Urinary bladder (tissue), 4 donors: ENCODE measurements around the gene GPHA2. TPM values are rescaled to one million over a fixed set of nuclear protein-coding genes. Genes with fewer than 3 reads are reported as not detected.

ENCODE experiments used
- DNase-seq: peaks from one replicate; pipeline ENCODE4 v3.0.0-alpha.2; 2015; ENCODE audit errors: extremely low spot score
- H3K27ac ChIP-seq: one replicate; pipeline ENCODE4 v1.5.1; 2013; ENCODE audit warnings: low read depth, mild to moderate bottlenecking, moderate library complexity
- H3K36me3 ChIP-seq: one replicate; pipeline ENCODE4 v1.6.1; 2013; ENCODE audit warnings: mild to moderate bottlenecking, moderate library complexity; ENCODE audit not compliant: insufficient read depth
- H3K4me1 ChIP-seq: one replicate; pipeline ENCODE4 v1.6.1; 2013; ENCODE audit warnings: mild to moderate bottlenecking, moderate library complexity; ENCODE audit not compliant: insufficient read depth
- H3K4me3 ChIP-seq: one replicate; pipeline ENCODE4 v1.5.1; 2013; ENCODE audit warnings: low read depth, low read length
- WGBS: extraction: QIAGEN DNeasy Blood & Tissue Kit; methylation state at CpG from one replicate; pipeline ENCODE4 v1.1.7; 2013; 5-methylcytosine and 5-hydroxymethylcytosine counted together
- polyA plus RNA-seq: library from polyadenylated mRNA; stranded (reverse); fragments of 200-250 nt; gene quantifications from one replicate; pipeline ENCODE4 v1.2.3, GENCODE V29; 2013
- total RNA-seq: library from RNA; depleted of rRNA; stranded (reverse); fragments of >200 nt; gene quantifications from one replicate; pipeline ENCODE4 v1.2.3, GENCODE V29; 2014
- donor health status: healthy with polysubstance abuse.
- donor health status: healthy.

The GPHA2 gene
- total and polyA plus RNA-seq, 2 donors = not detected

DNA sequence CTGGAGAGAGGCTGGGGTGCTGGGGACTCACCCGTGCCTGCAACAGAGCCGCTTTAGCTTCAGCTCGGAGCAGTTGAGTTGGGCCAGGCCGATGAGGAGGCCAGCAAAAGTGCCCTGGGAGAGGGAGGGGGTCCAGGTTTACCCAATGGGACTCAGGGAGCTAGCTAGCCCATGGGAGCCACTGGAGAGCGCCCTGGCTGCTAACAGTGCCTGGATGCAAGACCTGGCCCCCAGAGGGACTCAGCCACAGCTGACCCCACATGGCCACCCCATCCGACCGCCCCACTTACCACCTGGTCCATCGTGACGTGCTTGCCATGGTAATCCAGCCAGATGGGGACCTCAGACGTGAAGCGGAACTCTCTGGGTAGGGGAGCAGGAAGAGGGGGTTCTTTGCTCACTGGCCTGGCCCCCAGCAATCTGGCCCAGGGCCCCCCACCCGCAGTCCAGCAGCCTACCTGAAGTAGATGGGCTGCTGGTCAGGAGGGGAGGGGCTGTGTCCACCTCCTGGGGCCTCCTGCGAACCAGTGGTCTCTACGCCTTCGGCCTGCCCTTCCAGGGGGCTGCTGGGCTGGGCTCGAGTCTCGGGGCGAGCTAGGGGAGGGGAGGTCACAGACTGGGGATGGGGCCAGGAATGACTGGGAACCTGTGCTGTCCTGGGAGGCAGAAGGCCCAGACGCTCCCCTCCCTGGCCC lies 38.2 kb downstream of the GPHA2 start:
- Histone ChIP-seq H3K4me1 (no peaks in the 10 kb centered on the region), H3K27ac (no peak overlapping the region), H3K4me3 (no peak overlapping the region), H3K36me3 (peaks cover 3% of the 10 kb centered on the region)
- DNase-seq = no peak
- WGBS = 91% methylated on average over 19 of the region's 19 CpGs

DNA sequence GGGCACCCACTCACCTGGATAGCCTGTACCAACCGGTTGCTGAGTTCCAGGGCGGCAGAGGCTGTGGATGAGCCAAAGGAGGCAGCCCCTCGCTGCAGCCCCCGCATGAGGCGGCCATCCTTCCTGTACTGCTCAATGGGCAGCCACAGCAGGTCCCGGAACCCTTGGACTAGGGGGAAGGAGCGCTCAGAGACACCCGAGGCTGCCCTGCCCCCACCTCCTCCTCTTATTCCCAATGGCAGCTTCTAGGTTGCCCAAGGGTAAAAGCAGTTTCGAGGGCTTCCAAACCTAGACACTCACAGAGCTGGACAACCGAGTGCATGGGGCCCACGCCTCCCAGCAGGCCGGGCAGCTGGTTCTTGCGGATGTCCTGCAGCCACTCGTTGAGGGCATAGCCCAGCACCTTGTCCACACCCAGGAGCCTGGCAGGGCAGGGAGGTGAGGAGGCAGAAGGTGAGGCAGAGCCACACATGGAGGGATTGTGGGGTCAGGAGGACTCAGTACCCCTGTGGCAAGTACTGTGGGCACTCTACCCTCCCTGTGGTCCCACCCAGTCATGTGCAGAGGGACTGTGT lies 39.2 kb downstream of the GPHA2 start:
- H3K27ac ChIP-seq = no peak overlapping the region
- WGBS = 87% methylated on average over 14 of the region's 14 CpGs
- no peak overlapping the region for H3K4me3 ChIP-seq
- no peaks in the 10 kb centered on the region for H3K4me1 ChIP-seq
- H3K36me3 ChIP-seq = no peaks in the 10 kb centered on the region
- no peak for DNase-seq

DNA sequence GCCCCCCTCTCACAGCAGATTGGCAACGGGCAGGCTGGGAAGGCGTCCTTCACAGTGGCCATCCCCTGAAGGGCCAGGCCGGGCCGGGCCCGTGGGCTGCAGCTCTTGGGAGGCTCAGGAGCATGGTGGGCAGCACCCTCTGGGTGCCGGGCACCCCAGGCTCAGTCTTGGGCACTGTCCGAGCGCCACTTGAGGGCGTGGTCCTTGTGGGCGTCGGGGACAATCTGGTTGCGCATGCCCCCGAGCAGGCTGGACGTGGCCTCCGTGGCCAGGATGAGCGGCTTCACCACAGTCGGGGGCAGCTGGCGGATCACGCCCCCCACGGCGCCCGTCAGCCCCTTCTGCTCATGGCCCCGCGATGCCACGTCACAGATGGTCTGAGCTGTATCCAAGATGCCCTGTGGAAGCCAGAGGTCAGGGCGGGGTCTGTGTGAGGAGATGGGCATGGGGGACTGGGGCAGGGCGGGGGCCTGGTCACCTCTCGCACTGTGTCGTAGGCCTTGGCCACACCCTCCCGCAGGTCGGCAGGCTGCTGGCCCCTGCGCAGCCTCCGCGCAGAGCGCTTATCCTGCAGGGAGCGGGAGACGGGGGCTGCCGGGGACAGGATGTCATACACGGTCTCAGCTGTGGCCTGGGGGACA lies 40.8 kb downstream of the GPHA2 start:
- Histone ChIP-seq H3K4me1 (no peaks in the 10 kb centered on the region), H3K4me3 (no peak overlapping the region), H3K27ac (no peak overlapping the region), H3K36me3 (no peaks in the 10 kb centered on the region)
- no peak for DNase-seq
- WGBS = 88% methylated on average over 39 of the region's 39 CpGs

DNA sequence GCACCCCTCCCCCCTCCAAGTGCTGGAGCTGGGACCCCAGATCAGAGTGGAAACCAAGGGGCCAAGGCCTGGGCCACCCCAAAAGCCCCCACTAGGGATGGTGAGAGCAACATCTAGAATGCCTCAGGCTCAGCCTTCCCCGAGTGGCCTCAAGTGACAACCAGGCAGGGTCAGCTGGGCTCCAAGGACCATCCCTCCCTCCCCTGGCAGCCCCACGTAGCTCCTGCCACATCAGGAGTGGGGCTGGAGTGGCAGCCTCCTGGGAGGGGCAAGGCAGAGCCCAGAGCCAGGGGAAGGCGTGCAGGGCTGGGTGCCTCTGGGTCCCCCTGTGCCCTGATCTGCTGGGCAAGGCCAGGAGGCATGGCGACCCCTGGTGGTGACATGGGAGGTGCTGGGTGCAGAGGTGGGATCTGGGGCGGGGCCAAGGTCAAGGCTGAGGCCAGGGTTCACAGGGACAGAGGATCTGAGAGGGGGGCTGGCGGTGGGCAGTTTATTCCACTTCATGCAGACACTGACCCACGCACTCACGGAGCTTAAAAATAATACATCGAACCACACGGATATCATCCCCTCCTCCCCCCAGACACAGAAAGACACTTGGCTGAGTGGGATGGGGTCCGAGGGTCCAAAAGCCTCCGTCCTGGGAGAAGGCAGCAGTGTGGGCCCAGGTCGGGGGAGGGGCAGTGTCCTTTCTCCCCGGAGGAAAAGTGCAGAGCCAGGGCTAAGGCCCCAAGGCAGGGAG lies 41.5 kb downstream of the GPHA2 start:
- WGBS = 36% methylated on average over 14 of the region's 14 CpGs
- DNase-seq = no peak
- Histone ChIP-seq H3K27ac (no peak overlapping the region), H3K4me3 (no peak overlapping the region), H3K36me3 (no peaks in the 10 kb centered on the region), H3K4me1 (no peaks in the 10 kb centered on the region)

DNA sequence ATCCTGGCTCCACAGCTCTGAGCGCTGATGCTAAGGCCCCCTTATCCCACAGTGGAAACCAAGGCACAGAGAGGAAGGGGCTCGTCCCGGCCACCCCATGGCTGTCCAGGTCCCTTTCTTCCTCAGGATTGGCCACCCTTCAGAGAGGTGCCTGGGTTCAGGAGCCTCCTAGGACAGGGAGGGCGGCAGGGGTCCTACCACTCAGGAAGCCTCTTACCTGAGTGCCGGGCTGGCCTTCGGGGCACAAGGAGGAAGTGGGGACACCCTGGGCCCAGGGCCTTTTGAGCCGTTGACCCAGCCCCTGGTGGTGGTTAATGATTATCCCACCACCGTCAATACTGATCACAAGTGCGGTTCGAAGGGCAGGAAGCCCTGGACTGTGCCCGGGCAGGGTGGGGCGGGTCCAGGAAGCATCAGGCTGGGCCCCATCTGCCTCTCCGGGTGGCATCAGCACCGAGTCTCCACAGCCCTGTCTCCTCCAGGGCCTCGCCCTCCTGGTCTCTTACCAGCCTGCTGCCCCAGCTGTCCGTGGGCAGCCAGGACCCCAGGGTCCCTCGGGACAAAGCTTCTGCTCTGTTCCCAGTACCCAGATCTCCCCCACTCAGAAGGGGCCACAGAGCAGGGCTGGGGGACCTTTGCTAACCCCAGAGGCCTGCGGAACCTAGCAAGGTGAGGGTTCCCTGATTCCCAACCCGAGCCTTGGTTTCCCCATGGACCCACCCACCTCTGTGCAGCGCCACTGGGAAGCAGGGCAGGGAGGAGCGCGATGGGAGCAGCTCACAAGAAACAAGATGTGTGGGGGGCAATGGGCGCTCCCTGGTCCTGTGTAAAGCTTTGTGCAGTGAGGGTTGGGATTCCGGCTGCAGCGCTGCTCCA lies 42.3 kb downstream of the GPHA2 start:
- no peak overlapping the region for H3K4me3 ChIP-seq
- H3K4me1 ChIP-seq = no peaks in the 10 kb centered on the region
- no peak overlapping the region for H3K27ac ChIP-seq
- no peak for DNase-seq
- 79% methylated on average over 25 of the region's 25 CpGs for WGBS
- no peaks in the 10 kb centered on the region for H3K36me3 ChIP-seq

DNA sequence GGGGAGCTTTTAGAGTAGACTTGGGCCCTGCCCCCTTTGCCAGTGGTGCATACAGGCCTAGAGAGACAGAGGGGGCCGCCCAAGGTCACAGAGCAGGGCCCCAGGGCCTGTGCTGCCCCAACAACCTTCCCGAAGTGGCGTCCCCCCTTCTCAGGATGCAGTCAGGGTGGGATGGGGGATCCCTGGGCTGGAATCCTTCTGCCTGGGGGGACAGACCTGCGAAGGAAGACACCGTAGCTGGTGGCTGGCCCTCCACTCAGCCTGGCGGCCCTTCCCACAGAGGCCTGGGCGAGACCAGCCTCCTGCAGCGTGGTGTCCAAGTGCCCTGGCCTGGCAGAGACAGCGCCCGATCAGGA lies 42.9 kb downstream of the GPHA2 start:
- H3K4me1 ChIP-seq = no peaks in the 10 kb centered on the region
- H3K4me3 ChIP-seq = no peak overlapping the region
- no peak for DNase-seq
- H3K27ac ChIP-seq = no peak overlapping the region
- 88% methylated on average over 10 of the region's 10 CpGs for WGBS
- no peaks in the 10 kb centered on the region for H3K36me3 ChIP-seq

DNA sequence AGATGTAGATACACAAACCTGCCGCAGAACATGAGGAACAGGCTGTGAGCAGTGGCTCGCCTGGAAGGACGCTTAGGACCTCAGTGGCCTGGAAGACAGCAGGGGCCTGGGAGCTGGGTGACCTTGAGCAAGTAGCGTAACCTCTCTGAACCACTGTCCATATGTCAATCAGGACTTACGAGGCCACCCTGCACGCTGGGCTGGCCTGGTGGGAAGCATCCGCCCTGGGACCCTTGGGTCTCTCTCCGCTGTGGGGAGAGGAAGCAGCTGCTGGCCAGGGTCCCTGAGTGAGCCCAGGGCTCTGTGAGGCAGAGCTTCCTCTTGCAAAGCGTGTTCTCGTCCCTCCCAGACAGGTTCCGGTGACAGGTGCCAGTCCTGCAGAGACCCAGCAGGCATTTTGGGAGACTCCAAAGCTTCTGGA lies 43.3 kb downstream of the GPHA2 start:
- no peak for DNase-seq
- Histone ChIP-seq H3K4me3 (no peak overlapping the region), H3K36me3 (no peaks in the 10 kb centered on the region), H3K4me1 (no peaks in the 10 kb centered on the region), H3K27ac (no peak overlapping the region)
- 81% methylated on average over 11 of the region's 11 CpGs for WGBS

DNA sequence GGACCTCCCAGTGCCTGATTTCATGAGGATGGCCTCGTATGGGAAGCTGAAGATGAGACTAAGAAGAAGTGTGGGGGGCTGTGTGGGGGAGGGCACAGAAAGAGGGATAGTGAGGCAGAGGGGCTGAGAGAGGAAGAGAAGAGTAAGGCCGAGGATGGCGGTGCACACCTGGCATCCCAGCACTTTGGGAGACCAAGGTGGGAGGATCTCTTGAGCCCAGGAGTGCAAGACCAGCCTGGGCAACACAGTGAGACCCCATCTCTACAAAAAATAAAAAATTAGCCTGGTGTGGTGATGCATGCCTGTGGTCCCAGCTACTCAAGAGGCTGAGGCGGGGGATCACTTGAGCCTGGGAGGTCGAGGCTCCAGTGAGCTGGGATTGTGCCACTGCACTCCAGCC lies 43.8 kb downstream of the GPHA2 start:
- DNase-seq = no peak
- H3K36me3 ChIP-seq = no peaks in the 10 kb centered on the region
- WGBS = 82% methylated on average over 5 of the region's 5 CpGs
- no peak overlapping the region for H3K27ac ChIP-seq
- H3K4me1 ChIP-seq = no peaks in the 10 kb centered on the region
- no peak overlapping the region for H3K4me3 ChIP-seq

DNA sequence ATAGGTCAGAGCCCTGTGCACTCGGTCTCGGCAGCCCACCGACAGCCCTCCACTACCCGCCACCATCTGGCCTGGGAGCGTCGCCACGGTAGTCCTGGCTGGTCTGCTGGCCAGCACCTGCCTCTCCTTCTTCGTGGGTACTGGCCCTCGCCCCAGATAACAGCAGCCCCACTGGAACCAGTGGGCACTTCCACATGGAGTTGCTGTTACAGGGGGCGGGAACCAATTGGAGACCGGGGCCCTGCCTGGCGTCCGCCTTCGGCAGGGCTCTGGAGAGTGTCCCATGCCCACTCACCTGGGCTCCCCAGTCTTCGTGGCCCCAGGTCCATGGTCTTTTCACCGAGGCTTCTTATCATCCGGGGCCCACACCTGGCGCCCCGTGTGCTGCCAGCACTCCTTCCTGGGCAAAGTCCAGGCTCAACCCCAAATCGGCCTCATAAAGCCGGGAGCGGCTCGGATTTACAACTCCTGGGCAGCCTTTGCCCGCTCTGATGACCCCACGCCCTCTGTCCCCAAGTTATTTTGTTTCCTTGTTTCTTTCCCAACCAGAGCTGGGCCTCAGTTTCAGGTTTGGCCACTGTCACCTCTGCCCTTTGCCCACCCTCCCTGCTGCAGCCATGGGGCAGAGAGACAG lies 44.4 kb downstream of the GPHA2 start:
- DNase-seq = no peak
- 89% methylated on average over 25 of the region's 25 CpGs for WGBS

DNA sequence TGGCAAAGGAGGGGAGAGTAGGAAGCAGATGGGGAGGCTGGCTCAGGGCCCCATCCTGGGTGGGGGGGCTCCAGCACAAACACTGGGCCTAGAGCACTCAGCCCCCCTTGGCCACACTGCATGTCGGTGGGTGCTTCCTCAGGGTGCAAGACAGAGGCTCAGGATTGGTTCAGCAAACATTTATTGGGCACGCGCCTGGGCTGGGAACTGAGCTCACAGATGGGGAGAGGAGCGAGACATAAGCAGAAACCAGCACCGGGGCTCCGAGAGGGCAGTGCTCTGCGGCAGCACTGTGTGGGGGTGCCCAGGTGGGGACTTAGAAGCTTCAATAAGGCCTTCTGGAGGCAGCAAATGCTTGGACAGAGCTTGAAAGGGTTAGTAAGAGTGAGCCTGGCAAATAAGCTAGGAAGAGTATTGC lies 45.2 kb downstream of the GPHA2 start:
- Histone ChIP-seq H3K4me1 (no peaks in the 10 kb centered on the region), H3K36me3 (no peaks in the 10 kb centered on the region), H3K27ac (no peak overlapping the region), H3K4me3 (no peak overlapping the region)
- DNase-seq = no peak
- 82% methylated on average over 7 of the region's 7 CpGs for WGBS

More for the DNA sequence above, 44.4 kb downstream of the GPHA2 start:
- no peak overlapping the region for H3K4me3 ChIP-seq
- no peak overlapping the region for H3K27ac ChIP-seq
- H3K36me3 ChIP-seq = no peaks in the 10 kb centered on the region
- H3K4me1 ChIP-seq = no peaks in the 10 kb centered on the region

DNA sequence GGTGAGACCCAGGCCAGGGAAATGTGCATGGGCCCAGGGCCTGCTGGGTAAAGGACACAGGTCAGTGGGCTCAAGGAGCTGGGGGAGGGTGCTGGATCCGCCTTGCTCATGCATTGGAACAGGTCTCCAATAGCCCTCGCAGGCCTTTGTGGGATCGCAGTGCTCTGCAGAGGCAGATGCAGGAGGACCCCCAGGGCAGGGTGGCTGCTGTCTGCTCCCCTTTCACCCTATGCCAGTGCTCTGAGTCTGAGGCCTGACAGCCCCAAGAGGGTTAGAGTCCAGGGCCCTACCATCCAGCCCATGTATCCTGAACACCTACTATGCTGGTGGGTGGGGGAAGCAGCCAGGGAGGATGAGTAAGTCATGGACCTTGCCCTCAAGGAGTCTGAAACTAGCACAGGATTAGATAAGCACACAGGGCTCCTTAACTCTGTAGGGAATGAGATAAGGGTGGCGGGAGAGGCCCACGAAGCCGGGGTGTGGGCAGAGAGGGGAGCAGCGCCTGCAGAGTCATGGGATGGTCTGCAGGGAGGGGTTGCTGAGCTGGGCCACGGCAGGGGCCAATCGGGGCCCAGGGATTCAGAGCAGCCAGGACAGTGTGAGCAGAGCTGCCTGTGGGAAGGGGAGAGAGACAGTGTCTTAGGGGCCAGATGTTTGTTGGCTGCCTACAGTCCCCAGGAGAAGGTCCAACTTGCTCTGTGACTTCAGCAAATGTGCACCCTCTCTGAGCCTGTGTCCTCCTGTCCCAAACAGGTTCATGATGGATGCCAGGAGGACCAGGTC lies 46.8 kb downstream of the GPHA2 start:
- DNase-seq = no peak
- Histone ChIP-seq H3K36me3 (no peaks in the 10 kb centered on the region), H3K27ac (no peak overlapping the region), H3K4me1 (no peaks in the 10 kb centered on the region), H3K4me3 (no peak overlapping the region)
- WGBS = 56% methylated on average over 9 of the region's 9 CpGs

DNA sequence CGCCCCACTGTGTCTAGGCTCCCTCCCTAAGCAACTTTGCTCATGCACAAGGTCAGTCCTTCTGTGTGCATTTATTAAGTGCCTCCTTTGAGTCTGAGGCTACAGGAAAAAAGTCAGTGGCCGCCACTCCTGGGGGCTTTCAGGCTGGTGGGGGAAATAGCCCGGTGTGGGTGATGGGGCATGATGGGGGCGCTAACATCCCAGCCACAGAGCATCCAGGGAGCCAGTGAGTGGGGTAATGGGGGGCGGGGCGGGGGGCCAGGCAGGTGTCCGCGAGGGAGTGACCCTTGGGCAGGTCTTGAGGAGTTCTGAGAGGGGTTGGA lies 47.3 kb downstream of the GPHA2 start:
- WGBS = 72% methylated on average over 8 of the region's 8 CpGs
- H3K4me3 ChIP-seq = no peak overlapping the region
- H3K27ac ChIP-seq = no peak overlapping the region
- H3K36me3 ChIP-seq = no peaks in the 10 kb centered on the region
- no peak for DNase-seq
- no peaks in the 10 kb centered on the region for H3K4me1 ChIP-seq
